GM18505 (cell line): ENCODE data around the gene PPARG.

Experiments used
- ATAC-seq: cut with Tn5 transposase; IDR thresholded peaks from one replicate; pipeline ENCODE4 v1.9.1; 2021; ENCODE audit not compliant: unreplicated experiment
- POLR2A ChIP-seq: IDR thresholded peaks from 4 replicates; pipeline ENCODE4 v1.6.1; 2011; ENCODE audit warnings: borderline replicate concordance; ENCODE audit not compliant: insufficient read depth, insufficient read length; ENCODE audit errors: extremely low read depth

The PPARG gene

DNA sequence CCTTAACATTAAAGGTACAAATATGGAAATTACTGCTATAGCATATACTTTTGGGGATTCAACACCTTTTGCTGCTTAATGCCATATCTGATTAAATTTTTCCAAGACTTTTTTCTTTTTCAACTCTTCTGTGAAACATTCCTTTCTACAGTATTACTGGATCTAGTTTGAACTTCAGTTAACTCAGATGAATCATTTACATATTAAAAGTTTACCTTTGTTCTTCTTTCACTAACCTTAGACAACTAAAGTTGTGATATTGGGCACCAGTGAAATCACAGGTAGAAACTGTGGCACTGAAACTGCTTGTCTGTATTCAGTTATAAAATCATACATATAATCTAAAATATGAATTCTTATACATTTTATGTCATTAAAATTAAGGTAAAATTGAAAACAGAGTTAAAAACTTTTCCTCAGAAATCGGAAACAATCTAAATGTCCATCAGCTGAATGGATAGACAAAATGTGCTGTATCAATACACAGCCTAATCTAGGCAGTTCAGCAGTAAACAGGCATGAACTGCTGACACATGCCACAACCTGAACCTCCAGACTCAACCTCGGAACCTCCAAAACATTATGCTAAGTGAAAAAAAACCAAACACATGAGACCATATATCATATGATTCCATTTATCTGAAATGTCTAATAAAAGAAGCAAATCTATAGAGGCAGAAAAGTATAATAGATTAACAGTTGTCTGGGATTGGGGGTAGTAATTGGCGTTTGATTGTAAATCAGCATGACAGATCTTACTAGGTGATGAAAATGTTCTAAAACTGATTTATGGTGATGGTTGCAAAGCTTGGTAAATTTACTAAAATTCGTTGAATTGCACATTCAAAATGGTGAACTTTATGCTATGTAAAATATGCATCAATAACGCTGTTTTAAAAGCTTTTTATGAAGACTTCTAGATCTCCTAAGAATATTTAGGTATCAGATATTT lies 50.0 kb downstream of the PPARG start:
- no peak for TF ChIP-seq POLR2A
- no peak for ATAC-seq

GRCh38 chr3:12339701-12340480 lies 51.0 kb downstream of the PPARG start:
- TF ChIP-seq POLR2A = no peak
- ATAC-seq = no peak

GRCh38 chr3:12340506-12340905 lies 51.6 kb downstream of the PPARG start:
- no peak for ATAC-seq
- no peak for TF ChIP-seq POLR2A

- TF ChIP-seq POLR2A = no peak
- ATAC-seq = no peak
These were observed 53.3 kb downstream of the PPARG start for GRCh38 chr3:12342151-12342550.

DNA sequence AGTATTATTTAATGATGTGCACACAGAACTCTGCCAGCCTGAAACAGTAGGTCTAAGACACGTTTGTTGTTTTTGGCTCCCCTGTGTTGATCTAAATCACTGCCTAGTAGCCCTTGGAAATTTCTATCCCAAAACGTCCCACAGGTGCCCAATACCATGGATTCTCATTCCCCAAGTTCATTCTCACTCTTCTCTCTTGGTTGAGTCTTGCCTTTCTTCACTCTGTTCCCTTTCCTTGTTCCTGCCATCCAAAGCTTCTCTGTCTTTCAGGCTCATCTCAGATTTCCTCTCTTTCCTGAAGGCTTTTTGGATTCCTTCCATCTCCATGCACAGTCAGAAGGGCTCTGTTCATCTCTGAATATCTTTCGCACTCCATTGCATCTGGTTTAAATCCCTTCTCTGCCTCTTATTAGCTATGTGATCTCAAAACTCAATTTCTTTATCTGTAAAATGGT lies 54.2 kb downstream of the PPARG start:
- no peak for TF ChIP-seq POLR2A

DNA sequence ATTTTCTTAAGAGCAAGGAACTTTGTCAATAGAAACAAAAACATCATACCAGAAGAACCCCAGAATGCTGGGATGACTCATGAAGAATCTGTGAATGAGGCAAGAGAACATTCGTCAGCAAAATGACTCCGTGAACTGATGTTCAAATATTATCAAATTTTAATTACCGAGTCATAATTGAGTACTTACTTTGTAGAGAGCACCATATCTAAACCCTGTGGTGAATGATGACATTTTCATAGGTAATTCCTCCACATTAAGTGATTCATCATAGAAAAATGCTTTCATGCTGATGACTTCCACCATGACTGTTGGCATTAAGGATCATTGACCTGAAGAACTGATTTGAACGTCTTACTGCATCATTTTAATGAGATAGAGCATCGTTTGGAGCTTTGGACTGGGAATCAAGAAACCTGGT lies 56.3 kb downstream of the PPARG start:
- no peak for ATAC-seq
- TF ChIP-seq POLR2A = no peak

More for the DNA sequence above, 54.2 kb downstream of the PPARG start:
- no peak for ATAC-seq

DNA sequence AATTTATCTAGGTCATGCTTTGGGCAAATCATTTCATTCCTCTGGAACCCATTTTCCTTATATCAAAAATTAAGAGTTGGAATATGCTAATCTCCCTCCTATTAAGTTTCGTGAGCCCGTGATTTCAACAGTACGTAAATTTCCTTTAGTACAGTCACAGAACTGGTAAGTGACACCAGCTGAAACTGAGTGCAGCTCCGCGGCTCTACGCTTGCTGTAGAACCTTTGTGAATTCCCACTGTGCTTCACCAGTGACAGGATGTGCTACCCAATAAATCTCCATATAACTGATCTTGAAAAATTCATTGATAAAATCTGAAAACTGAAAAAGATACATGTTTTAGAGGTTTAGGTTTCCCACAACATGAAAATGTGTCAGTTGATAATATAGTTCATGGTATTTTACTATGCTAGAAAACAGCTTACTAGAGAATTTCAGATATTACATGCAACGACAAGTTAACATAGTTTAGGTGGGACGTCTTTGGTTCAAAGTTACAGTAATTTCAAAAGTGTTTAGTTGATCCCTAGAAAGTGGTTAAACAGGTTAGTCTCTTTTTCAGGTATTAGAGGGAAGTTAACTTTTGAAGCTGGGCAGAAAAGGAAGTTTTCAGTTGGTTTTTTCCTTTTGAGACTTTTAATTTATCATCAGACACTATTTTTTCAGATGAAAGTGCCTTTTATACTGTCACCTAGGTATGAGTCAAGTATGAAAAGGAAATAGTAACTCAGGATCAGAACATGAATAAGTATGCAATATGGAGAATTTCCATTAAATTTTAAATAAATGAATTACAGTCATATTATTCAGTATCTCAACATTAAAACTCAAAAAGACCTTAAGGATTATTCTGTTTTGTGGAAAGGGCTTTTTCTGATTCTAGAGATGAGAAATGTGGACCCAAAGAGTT lies 57.0 kb downstream of the PPARG start:
- no peak for ATAC-seq
- TF ChIP-seq POLR2A = no peak

GRCh38 chr3:12347301-12347700 lies 58.4 kb downstream of the PPARG start:
- no peak for TF ChIP-seq POLR2A
- ATAC-seq = no peak

DNA sequence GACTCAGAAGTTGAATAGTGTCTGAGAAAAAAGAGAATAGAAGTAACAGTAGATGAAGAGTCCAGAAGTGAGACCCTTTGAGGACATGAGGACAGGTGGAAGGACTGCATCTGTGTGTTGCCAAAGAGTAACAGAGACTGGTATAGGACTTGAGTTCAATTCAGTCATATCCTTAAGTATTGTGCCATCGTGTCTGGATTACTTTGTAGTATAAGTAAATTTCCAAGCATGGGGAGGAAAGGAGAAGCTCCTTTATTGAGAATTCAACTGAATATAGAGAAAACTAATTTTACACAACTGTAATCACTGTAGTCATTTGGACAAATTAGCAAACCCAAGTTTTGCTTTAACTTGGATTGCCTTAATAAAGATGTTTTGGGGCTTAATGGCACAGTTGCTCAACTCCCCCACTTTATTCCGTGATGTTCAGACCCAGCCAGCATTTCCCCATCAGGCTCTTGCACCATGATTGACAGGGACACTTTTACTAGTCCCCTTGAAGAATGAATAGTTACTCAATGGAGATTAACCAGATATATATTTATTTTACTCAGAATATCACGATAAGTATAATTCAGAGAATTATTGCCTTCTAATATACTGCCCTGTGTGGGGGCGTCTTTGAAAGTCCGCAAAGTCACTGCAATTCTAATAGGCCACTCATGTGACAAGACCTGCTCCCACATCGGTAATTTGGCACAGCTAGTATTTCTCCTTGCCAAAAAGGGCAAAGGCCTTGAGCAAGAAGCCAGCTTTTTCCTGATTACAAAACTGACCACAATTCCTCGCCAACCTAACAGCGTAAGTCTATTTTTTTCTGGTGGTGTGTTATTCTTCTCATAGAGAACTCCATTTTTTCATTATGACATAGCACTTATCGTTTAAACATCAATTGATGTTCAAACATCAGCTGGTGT lies 61.3 kb downstream of the PPARG start:
- TF ChIP-seq POLR2A = no peak
- no peak for ATAC-seq

GRCh38 chr3:12351145-12351544 lies 62.3 kb downstream of the PPARG start:
- no peak for ATAC-seq
- TF ChIP-seq POLR2A = no peak

GRCh38 chr3:12352253-12352652 lies 63.4 kb downstream of the PPARG start:
- no peak for ATAC-seq
- no peak for TF ChIP-seq POLR2A

DNA sequence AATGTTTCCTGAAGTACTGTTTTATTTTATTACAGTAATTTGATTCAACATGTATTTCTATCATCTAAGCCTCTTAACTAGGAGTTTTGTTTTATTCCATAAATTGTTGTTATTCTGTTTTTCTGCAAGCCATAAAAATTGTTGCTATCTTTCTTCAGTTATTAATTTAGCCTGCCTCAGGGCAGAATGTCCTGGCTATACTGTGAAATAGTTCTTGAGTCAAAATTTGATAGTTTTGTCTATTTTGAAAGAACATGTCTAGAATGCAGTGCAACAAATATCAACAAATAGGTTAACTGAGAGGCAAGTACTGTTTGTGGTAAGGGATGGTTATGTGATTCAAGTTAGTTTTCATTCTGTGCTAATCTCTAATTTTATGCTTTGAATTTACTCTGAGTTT lies 63.9 kb downstream of the PPARG start:
- ATAC-seq = no peak
- no peak for TF ChIP-seq POLR2A

DNA sequence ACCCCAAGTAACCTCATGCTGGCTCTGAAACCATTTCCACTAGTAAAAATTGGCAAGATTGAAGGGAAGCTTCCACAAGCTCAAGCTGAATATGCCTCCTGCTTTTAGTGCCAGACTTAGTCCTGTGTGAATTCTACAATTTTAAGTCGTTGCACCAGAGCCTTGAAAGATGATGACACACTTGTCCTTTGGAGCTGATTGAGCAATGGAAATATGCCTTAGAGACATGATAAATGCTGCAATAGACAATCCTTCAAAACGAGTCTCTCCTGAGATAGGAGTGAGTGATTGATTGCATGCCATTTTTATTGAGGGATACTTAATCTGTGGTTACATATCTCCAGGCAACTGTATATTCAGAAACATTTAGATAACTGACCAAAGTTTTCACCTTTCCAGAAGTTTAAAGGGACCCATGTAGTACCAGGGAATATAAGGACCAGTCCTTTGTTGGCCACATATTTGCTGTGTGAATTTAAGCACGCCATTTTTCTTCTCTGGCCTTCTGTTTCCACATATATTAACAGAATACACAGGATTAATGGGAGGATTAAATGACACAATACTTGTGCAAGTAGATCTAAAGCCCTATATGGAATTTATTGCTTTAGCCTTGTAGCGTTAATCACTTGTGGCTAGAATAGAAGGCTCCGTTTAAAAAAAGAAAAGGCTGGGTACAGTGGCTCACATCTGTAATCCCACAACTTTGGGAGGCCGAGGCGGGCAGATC lies 65.1 kb downstream of the PPARG start:
- TF ChIP-seq POLR2A = no peak
- ATAC-seq = no peak
